Measurements from ENCODE around the gene GJA8.

DNA sequence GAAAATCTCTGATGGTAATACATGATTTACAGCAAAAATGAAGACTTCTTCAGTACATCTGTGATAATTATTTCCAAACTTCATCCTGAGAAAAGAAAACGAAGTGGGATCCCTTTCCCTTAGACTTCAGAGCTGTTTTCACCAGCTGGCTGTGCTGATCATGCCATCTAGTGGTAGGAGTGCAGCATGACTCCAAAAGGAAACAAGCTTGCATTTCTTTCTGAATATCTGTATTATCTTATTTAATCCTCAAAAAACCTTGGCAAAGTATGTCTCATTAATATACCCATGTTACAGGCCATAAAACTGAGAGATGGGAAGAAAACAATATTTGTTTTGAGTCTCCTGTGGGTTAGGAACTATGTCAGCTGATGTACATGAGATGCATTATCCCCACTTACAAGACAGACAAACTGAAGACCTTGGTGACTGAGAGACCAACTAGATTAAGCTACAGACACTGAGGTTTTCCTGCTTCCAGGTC lies 9.8 kb upstream of the GJA8 start:
- TF ChIP-seq POLR2A (IDR thresholded peaks at IDR 0.05) = no peak
- TF ChIP-seq, protein P1, sequence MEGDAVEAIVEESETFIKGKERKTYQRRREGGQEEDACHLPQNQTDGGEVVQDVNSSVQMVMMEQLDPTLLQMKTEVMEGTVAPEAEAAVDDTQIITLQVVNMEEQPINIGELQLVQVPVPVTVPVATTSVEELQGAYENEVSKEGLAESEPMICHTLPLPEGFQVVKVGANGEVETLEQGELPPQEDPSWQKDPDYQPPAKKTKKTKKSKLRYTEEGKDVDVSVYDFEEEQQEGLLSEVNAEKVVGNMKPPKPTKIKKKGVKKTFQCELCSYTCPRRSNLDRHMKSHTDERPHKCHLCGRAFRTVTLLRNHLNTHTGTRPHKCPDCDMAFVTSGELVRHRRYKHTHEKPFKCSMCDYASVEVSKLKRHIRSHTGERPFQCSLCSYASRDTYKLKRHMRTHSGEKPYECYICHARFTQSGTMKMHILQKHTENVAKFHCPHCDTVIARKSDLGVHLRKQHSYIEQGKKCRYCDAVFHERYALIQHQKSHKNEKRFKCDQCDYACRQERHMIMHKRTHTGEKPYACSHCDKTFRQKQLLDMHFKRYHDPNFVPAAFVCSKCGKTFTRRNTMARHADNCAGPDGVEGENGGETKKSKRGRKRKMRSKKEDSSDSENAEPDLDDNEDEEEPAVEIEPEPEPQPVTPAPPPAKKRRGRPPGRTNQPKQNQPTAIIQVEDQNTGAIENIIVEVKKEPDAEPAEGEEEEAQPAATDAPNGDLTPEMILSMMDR (IDR thresholded peaks at IDR 0.05) = peak; percentile 74 to 88
- TF ChIP-seq EP300 (IDR thresholded peaks at IDR 0.05) = no peak
- TF ChIP-seq POLR2AphosphoS5 (IDR thresholded peaks at IDR 0.05) = no peak
